Loucy (cell line): ENCODE results near the gene GSTT2B.

Experiments used
- H2AFZ ChIP-seq: fragments of 200-600 bp; sonication (generic); 2 replicates; pipeline ENCODE4 v1.6.0; 2016; ENCODE audit warnings: antibody characterized with exemption, mild to moderate bottlenecking, low read length, moderate library complexity
- H3F3A ChIP-seq: fragments of 200-600 bp; 2 replicates; pipeline ENCODE4 v1.6.0; 2016; ENCODE audit warnings: antibody characterized with exemption, low read depth, mild to moderate bottlenecking
- H3K27me3 ChIP-seq: fragments of 200-600 bp; sonication (generic); 2 replicates; pipeline ENCODE4 v1.6.1; 2014; ENCODE audit warnings: low read length, mild to moderate bottlenecking; ENCODE audit not compliant: insufficient read depth, poor library complexity, severe bottlenecking
- H3K36me3 ChIP-seq: fragments of 200-600 bp; sonication (generic); 2 replicates; pipeline ENCODE4 v1.6.1; 2016; ENCODE audit warnings: low read length; ENCODE audit not compliant: insufficient read depth
- H3K4me1 ChIP-seq: fragments of 200-600 bp; sonication (generic); 2 replicates; pipeline ENCODE4 v1.5.1; 2014; ENCODE audit warnings: low read length, mild to moderate bottlenecking; ENCODE audit not compliant: insufficient read depth, poor library complexity, severe bottlenecking
- H3K4me2 ChIP-seq: fragments of 200-600 bp; sonication (generic); 2 replicates; pipeline ENCODE4 v1.6.0; 2014; ENCODE audit warnings: antibody characterized with exemption, low read length, low read depth, mild to moderate bottlenecking; ENCODE audit not compliant: poor library complexity, severe bottlenecking
- H3K4me3 ChIP-seq: fragments of 200-600 bp; sonication (generic); 2 replicates; pipeline ENCODE4 v1.5.1; 2014; ENCODE audit warnings: low read length, mild to moderate bottlenecking, mixed read lengths; ENCODE audit not compliant: poor library complexity, severe bottlenecking
- H3K79me2 ChIP-seq: fragments of 200-600 bp; sonication (generic); 2 replicates; pipeline ENCODE4 v1.6.1; 2014; ENCODE audit warnings: low read length; ENCODE audit not compliant: insufficient read depth
- H3K9ac ChIP-seq: fragments of 200-600 bp; sonication (generic); 2 replicates; pipeline ENCODE4 v1.6.0; 2014; ENCODE audit warnings: mild to moderate bottlenecking, low read depth, low read length, moderate library complexity; ENCODE audit not compliant: poor library complexity, severe bottlenecking
- H3K9me2 ChIP-seq: fragments of 200-600 bp; sonication (generic); replicated peaks from 2 replicates; pipeline ENCODE4 v1.6.1; 2016; ENCODE audit warnings: low read depth, low read length, mixed read lengths
- H3K9me3 ChIP-seq: fragments of 200-600 bp; sonication (generic); 2 replicates; pipeline ENCODE4 v1.6.1; 2014; ENCODE audit warnings: mild to moderate bottlenecking, antibody characterized with exemption, low read length, low read depth; ENCODE audit not compliant: insufficient read depth
- H4K20me1 ChIP-seq: fragments of 200-600 bp; sonication (generic); 2 replicates; pipeline ENCODE4 v1.6.0; 2014; ENCODE audit warnings: antibody characterized with exemption, low read length, mild to moderate bottlenecking; ENCODE audit not compliant: insufficient read depth, poor library complexity, severe bottlenecking
- EZH2phosphoT487 ChIP-seq: fragments of 200-600 bp; IDR thresholded peaks from 2 replicates; pipeline ENCODE4 v1.6.1; 2018; ENCODE audit warnings: antibody characterized with exemption, mild to moderate bottlenecking, moderate library complexity, borderline replicate concordance
- TF ChIP-seq, protein P1 (sequence below): fragments of 200-600 bp; sonication (generic); conservative IDR thresholded peaks from 2 replicates; pipeline ENCODE4 v1.5.1; 2014; ENCODE audit warnings: mild to moderate bottlenecking, antibody characterized with exemption, low read length

The GSTT2B gene

DNA sequence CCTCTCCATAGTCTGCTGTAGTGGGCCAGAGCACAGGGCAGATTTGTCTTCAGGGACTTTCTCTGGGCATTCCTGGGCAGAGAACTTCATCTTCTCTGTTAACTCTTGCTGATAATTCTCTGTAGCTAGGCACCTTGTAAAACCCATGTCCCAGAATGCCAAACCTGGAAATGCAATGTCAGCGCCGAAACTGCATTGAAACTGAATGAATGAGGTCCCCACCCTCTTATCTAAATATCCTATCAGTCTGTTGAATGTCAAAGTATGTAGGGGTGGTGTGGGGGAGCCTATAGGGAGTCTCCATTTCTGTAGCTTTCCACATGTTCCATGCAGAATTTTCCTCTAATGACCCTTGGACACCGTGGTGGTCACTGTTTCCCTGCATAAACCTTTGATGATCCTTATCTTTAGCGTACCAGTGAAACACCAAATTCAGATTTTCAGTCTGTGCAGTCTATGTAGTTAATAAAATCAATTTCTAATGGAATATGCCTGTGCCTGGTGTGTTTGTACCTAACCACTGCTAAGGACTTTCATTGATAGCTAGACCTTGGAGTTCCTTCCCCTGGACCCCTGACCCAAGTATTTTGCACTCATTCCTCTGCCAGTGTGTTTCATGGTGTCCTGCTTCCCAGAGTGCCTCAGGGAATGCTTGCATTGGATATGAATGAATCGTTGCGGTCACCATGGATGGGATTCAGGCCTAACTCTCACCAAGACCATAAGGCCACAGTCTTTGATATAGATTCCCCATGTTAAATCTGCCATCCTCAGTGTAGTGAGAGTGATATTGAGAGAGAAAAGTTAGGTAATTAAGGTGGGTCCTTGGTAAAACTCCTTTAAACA lies 47.6 kb upstream of the GSTT2B start:
- Histone ChIP-seq H3F3A (no peaks in the 10 kb centered on the region), H3K9ac (no peak overlapping the region), H3K4me3 (no peak overlapping the region), H3K79me2 (peaks cover 22% of the 10 kb centered on the region), H3K4me1 (peaks cover 10% of the 10 kb centered on the region), H3K9me3 (no peaks in the 10 kb centered on the region), H3K27me3 (no peaks in the 10 kb centered on the region), H3K36me3 (no peaks in the 10 kb centered on the region), H3K9me2 (no peaks in the 10 kb centered on the region), H4K20me1 (peaks cover 8% of the 10 kb centered on the region), H3K4me2 (no peak overlapping the region), H2AFZ (no peak overlapping the region)
- no peak for TF ChIP-seq EZH2phosphoT487
- TF ChIP-seq, protein P1, sequence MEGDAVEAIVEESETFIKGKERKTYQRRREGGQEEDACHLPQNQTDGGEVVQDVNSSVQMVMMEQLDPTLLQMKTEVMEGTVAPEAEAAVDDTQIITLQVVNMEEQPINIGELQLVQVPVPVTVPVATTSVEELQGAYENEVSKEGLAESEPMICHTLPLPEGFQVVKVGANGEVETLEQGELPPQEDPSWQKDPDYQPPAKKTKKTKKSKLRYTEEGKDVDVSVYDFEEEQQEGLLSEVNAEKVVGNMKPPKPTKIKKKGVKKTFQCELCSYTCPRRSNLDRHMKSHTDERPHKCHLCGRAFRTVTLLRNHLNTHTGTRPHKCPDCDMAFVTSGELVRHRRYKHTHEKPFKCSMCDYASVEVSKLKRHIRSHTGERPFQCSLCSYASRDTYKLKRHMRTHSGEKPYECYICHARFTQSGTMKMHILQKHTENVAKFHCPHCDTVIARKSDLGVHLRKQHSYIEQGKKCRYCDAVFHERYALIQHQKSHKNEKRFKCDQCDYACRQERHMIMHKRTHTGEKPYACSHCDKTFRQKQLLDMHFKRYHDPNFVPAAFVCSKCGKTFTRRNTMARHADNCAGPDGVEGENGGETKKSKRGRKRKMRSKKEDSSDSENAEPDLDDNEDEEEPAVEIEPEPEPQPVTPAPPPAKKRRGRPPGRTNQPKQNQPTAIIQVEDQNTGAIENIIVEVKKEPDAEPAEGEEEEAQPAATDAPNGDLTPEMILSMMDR = no peak

DNA sequence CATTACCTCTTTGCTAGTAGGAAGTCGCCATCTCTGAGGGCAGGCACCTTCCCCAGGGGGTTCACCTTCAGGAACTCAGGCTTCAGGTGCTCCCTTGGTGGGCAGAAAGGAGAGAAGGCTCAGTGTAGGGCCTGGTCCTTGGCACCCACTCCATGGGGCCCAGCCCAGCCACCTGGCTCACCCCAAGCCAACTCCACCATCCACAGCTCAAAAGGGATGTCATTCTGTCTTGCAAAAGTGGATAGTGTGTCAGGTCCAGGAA lies 47.0 kb upstream of the GSTT2B start:
- Histone ChIP-seq H2AFZ (no peak overlapping the region), H3K4me3 (no peak overlapping the region), H3K36me3 (no peaks in the 10 kb centered on the region), H3K27me3 (no peaks in the 10 kb centered on the region), H3K9me3 (no peaks in the 10 kb centered on the region), H3K9ac (no peak overlapping the region), H3K79me2 (peaks cover 15% of the 10 kb centered on the region), H3F3A (no peaks in the 10 kb centered on the region), H3K9me2 (no peaks in the 10 kb centered on the region), H3K4me1 (peaks cover 6% of the 10 kb centered on the region), H3K4me2 (no peak overlapping the region), H4K20me1 (peaks cover 7% of the 10 kb centered on the region)
- no peak for TF ChIP-seq EZH2phosphoT487
- TF ChIP-seq, protein P1 = no peak

DNA sequence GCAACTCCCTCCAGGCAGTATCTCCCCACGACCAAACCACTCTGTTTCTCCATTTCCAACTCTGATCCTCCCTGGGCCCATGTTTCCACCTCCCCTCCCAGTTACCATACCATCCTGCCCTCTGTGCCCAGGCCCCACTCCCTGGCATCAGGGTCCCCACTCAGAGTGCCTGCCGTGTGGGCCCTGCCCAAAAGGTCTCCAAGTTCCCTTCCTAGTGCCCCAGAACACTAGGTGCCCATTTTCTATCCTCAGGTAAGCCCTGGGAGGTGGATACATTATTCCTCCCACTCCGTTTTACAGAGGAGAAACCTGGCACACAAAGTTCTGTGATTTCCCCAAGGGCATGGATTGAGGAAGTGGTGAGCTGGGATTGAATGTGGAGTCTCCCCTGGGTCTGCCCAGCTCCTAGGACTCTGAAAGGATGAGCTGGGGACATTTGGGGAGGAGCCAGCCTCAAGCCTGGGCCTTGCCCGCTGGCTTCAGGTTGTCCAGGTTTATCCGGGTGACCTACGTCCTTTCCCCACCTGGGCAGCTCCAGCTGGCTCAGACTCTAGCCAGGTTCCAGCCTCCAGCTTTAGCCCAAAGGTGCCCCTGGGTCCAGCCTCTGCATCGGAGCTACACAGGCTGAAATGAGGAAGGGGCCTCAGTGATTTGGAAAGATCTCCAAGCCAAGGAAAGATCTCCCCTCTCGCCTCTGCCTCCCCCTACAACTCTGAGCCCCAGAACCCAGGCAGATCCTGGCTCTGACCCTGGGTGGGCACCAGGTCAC lies 46.4 kb upstream of the GSTT2B start:
- Histone ChIP-seq H3K36me3 (no peaks in the 10 kb centered on the region), H3F3A (no peaks in the 10 kb centered on the region), H3K4me2 (no peak overlapping the region), H3K9me2 (no peaks in the 10 kb centered on the region), H3K4me3 (no peak overlapping the region), H3K9ac (no peak overlapping the region), H2AFZ (no peak overlapping the region), H3K27me3 (no peaks in the 10 kb centered on the region), H4K20me1 (peaks cover 7% of the 10 kb centered on the region), H3K9me3 (no peaks in the 10 kb centered on the region), H3K4me1 (peaks cover 3% of the 10 kb centered on the region), H3K79me2 (peaks cover 10% of the 10 kb centered on the region)
- TF ChIP-seq, protein P1 = no peak
- no peak for TF ChIP-seq EZH2phosphoT487
